HG03280 (cell line): ENCODE data around the gene RASSF5.

Experiments
- ATAC-seq: cut with Tn5 transposase; IDR thresholded peaks from one replicate; pipeline ENCODE4 v1.9.1; 2021; ENCODE audit warnings: mild to moderate bottlenecking, moderate library complexity; ENCODE audit not compliant: unreplicated experiment

RASSF5 gene

GRCh38 chr1:206507284-206508129 is at the start of gene RASSF5:
TSS of gene RASSF5 (plus strand) at chr1:206507531. CDS start at chr1:206507603, 72 bp downstream.
- ATAC-seq = peak; percentile 60

DNA sequence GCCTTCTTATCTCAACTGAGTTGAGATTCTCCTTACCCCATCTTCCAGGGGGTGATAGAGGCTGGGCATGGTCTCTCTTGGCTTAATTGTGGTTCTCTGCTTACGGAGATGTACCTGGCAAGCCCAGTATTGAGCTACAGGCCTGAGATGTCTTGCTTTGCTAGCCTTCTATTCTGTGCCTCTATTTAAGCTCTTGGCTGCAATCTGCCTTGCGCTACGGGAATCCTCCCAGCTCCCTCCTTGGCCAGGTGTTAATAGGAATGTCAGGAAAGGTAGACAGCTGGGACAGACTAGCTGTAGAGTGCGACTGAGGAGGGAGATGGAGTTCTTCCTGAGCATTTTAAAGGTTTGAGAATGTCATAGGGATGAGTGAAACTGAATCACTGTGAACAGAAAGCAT is 47.6 kb upstream of the RASSF5 start:
- no peak for ATAC-seq

GRCh38 chr1:206460836-206461426 is 46.4 kb upstream of the RASSF5 start:
- no peak for ATAC-seq

- ATAC-seq = no peak
These were observed 45.5 kb upstream of the RASSF5 start for GRCh38 chr1:206461602-206462455.

- no peak for ATAC-seq
These were observed 44.2 kb upstream of the RASSF5 start for GRCh38 chr1:206463137-206463536.

- ATAC-seq = no peak
These were observed 43.4 kb upstream of the RASSF5 start for GRCh38 chr1:206463911-206464310.

- no peak for ATAC-seq
These were observed 42.8 kb upstream of the RASSF5 start for GRCh38 chr1:206464456-206464964.

DNA sequence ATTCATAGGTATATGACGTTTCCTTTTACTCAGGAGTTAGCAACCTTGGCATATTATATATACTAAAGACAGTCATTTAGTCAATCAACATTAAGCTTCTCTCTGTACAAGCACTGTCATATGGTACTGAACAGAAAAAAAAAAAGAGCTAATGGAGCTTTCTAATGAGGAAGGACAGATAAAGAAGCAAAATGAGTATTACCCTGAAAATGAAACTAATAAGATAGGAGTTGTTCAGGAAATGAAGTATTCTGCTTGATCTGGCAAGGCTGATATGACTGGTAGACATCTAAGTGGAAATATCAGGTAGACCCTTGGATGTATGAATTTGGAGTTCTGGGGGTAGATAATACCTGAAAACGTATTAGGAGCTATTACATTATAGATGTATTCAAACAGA is 41.4 kb upstream of the RASSF5 start:
- ATAC-seq = no peak

DNA sequence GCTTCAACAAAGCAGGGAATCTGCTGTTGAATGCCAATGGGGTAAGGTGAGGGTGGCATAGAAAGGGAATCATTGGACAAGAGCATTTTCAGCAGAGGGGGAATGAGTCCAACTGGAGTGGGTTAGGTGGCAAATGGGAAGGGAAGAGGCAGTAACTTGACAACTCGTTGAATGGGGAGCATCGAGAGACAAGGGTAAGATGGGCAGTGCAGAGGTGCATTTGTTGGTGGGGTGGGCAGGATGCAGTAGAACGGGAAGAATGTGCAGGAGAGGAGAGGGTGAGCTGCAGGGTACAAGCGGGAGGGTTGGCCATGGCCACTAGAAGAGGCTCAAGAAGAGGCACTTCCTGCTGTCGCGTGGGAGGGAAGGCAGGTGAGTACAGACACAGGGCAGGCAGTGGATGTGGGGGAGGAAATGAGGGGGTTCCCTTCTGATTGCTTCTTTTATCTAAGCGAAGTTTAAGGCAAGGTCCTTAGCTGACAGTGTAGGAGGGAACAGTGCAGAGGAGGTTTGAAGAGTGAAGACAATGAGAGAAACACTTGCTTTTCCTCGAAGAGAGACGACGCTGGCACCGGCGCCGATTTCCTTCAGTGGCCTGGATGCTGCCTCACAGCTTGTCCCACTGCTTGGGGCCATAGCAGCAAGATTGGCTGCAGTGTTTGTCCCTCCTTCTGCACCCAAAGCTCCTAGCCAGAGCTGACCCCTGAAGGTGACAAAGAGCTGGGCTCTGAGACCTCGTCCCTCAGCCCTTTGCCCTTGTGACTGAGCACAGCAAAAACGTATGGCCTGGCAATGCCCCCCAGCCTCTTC is 40.3 kb upstream of the RASSF5 start:
- ATAC-seq = no peak

DNA sequence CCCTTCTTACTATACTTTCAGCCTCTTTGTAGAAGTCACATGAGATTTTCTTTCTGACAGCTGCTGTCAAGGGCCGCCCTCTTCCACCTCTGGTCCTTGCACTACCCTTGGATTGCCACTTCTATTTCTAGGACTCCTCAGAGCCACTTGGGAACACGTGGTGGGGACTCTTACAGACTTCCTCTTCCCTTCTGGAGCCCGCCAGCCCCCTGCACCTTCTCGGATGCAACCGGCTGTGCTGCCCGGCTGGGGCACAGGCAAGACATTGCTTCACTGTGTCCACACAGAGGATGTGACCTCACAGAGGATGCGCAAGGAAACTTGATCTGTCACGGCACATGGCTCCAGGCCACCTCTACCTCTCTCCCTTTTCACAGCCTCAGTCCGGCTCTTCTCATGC is 39.4 kb upstream of the RASSF5 start:
- no peak for ATAC-seq

DNA sequence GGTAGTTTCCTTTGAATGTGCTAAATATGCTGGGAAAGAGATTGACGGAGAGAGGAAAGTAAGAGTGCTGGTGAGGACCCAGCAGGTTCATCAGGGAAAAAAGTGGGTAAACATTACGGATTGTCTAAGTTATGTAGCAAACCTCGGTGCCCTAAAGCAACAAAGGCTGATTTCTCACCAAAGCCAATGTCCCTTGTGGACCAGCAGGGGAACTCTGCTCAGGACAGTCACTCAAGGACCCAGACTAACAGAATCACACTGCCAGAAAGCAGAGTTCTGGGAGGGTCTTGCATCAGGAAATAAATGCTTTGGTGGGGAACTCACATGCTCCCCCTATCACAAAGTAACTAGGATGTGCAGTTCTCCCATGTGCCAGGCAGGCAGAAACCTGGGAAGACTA is 38.8 kb upstream of the RASSF5 start:
- ATAC-seq = no peak

GRCh38 chr1:206469411-206469932 is 37.9 kb upstream of the RASSF5 start:
- no peak for ATAC-seq

DNA sequence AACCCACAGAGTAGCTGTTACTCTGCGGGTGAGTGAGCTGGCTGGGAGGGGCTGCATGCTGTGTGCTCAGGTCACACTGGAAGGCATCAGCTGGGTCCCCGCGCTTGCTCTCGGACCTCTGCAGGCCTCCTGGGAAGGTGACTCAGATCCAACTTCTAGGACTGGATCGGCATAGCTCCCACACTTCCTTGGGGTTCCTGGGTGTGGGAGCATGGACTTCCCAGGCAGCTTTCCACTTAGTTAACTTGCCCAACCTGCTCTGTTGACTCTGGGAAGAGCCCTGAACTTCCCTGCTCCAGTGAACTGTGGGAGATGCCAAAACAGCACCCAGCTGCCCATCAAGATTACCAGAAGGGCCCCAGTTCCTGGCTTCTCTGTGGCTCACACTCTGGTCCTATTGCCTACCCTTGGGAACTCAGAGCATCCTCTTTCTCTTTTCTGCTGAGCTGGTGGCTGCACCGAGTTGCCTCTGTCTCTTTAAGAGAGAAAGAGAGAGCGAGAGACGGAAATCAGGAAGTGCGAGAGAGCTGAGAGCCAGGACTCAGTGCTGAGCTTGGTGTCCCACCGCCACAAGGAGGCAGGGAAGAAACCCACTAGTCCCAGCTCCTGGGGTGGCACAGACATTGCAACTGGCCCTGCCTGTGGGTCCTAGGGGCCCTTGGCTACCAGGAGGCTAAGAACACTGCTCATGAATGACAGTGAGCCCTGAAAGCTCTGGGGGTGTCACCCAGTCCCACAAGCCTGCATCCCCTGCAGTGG is 37.2 kb upstream of the RASSF5 start, which contains the start of gene IKBKE:
Gene IKBKE (plus strand): TSS at position 544 of the 759 bp plus-strand sequence. CDS start 2,752 bp downstream, outside the sequence.
- ATAC-seq = peak; percentile 58

GRCh38 chr1:206470692-206471414 is 36.5 kb upstream of the RASSF5 start:
- peak; percentile 15 for ATAC-seq

- no peak for ATAC-seq
These were observed 35.9 kb upstream of the RASSF5 start for GRCh38 chr1:206471415-206471801.

DNA sequence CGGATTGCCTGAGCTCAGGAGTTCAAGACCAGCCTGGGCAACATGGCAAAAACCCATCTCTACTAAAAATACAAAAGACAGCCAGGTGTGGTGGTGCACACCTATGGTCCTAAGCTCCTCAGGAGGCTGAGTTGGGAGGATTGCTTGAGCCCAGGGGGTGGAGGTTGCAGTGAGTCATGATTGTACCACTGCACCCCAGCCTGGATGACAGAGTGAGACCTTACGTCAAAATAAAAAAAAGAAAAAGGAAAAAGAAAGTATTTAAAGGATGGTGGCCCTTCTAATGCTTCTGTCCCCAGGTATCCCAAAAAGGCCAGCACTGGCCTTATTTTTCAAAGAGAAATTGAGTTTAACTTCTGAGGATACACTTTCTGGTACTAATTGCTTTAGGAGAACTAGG is 35.3 kb upstream of the RASSF5 start:
- ATAC-seq = no peak

GRCh38 chr1:206472454-206472853 is 34.9 kb upstream of the RASSF5 start:
- ATAC-seq = no peak

- ATAC-seq = no peak
These were observed 34.4 kb upstream of the RASSF5 start for GRCh38 chr1:206472886-206473285.

DNA sequence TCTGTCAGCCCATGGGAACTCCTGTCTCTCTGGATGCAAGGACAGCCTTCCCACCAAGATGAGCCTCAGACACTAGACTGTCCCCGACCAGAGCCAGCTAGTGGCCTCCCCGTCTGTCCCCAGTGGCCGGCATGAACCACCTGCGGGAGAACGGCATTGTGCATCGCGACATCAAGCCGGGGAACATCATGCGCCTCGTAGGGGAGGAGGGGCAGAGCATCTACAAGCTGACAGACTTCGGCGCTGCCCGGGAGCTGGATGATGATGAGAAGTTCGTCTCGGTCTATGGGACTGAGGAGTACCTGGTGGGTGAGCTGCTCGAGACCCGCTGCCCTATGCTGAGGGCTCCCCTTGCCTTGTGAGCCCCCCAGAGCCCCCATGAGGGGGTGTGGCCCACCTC is 31.3 kb upstream of the RASSF5 start:
- ATAC-seq = no peak
